GM18499 (cell line): ENCODE measurements around the gene L3MBTL1.

Experiments used
- ATAC-seq: cut with Tn5 transposase; IDR thresholded peaks from one replicate; pipeline ENCODE4 v1.9.1; 2021; ENCODE audit warnings: moderate number of reproducible peaks; ENCODE audit not compliant: insufficient read depth, unreplicated experiment

Gene L3MBTL1

GRCh38 chr20:43507150-43508080 is at the start of gene L3MBTL1:
L3MBTL1 (plus strand) TSS chr20:43507697; CDS start chr20:43513504, 5,807 bp downstream.
- no peak for ATAC-seq

GRCh38 chr20:43458422-43458924 is 49.0 kb upstream of the L3MBTL1 start:
- no peak for ATAC-seq

DNA sequence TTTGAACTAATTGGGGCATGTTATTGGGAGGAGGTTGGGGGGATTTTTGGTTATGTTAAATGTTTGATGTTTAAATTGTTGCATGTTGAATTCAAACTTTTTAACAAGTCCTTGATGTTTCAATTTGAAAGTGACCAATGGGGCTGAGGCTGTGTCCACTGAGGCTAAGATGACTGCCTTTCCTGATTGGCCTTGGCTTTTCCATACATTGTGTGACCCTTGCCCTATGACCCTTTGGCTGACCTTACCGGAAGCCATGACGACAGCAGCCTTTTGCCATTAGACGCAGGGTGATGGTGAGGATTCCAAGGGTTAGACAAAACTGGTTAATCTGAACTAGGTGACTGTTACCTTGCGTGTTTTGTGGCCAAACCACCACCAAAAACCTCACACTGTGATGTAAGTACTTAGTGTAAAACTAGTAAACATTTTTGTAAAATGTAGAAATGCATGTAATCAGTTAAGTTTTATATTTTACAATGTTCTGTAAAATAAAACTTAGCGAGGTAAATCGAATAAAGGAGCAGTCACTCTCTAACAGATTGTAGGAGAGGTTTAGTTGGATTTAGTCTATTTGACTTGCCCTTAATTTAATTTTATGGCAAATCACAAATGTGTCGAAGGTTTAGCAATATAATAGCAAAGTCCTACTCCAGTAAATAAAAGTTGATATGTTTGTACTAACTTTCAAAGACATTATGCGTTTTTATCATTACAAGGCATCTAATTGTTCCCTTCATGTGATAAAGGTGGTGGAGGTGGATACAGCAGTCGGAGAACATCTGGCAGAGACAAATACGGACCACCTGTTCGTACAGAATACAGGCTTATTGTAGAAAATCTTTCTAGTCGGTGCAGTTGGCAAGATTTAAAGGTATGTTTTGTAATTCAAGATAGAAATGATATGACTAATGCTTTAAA is 48.2 kb upstream of the L3MBTL1 start:
- no peak for ATAC-seq

- no peak for ATAC-seq
Observed at GRCh38 chr20:43460172-43460829, 47.2 kb upstream of the L3MBTL1 start.

- ATAC-seq: no peak
Observed at GRCh38 chr20:43460830-43461200, 46.7 kb upstream of the L3MBTL1 start.

GRCh38 chr20:43461894-43462659 is 45.4 kb upstream of the L3MBTL1 start:
- no peak for ATAC-seq

GRCh38 chr20:43462660-43463526 is 44.6 kb upstream of the L3MBTL1 start:
- ATAC-seq: no peak

DNA sequence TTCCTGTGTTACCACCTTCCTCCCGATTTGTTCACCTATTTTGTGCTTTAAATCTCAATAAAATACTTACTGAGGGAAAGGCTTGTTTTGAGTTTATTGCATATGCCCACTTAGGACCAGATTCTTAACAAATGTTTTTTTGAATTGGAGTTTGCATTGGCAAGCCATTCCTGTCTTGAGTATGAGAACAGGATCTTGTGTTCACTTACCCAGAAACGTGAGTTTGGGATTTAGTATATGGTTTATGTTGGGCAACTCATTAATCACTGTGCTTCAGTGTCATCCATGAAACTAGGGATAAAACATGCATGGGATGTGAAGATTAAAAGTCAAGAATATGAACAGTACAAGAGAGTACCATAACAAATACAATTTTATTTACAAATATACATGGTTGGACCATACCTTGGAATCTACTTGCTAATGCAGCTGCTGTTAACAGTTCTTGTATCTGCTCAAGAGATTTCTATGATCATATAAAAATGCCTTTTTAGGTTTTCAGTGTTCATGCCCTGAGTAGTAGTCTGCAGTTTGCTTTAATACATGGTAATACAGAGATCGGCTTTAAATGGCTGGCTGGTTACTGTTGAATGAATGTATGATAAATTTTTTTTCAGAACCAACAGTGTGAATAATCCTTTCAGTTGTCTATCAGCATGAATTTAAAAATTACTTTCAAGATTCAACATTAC is 43.8 kb upstream of the L3MBTL1 start:
- no peak for ATAC-seq

- ATAC-seq: no peak
Observed at GRCh38 chr20:43464219-43464790, 43.2 kb upstream of the L3MBTL1 start.

- no peak for ATAC-seq
Observed at GRCh38 chr20:43465625-43465943, 41.9 kb upstream of the L3MBTL1 start.

- no peak for ATAC-seq
Observed at GRCh38 chr20:43467589-43467988, 39.9 kb upstream of the L3MBTL1 start.

GRCh38 chr20:43472671-43473380 is 34.7 kb upstream of the L3MBTL1 start:
- no peak for ATAC-seq

GRCh38 chr20:43473381-43473704 is 34.2 kb upstream of the L3MBTL1 start:
- no peak for ATAC-seq

GRCh38 chr20:43477193-43477592 is 30.3 kb upstream of the L3MBTL1 start:
- no peak for ATAC-seq

DNA sequence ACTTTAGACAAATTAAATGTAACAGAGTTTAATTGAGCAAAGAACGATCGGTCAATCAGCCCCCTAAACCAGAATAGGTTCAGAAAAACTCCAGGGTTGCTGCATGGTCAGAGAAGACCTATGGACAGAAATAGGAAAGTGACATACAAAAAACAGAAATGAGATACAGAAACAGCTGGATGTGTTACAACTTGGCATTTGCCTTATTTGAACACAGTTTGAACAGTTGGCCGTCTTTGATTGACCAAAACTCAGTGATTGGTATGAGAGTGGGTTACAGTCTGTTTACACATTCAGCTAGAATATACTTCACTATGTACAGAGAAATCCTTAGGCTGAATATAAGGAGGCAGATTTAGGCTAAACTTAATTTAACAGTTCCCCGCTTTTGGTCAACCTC is 29.9 kb upstream of the L3MBTL1 start:
- no peak for ATAC-seq

DNA sequence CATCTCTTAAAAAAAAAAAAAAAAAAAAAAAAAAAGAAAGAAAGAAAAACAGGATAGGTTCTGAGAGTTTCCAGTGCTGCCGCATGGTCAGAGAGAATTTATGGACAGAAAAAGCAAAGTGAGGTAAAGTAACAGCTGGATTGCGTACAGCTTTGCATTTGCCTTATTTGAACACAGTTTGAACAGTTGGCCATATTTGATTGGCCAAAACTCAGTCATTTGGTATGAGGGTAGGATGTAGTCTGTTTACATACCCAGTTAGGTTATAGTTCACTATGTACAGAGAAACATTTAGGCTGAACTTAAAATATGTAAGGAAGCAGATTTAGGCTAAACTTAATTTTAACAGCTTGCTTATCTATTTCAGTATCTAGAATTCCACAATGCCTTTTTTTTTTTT is 17.5 kb upstream of the L3MBTL1 start:
- no peak for ATAC-seq

- ATAC-seq: peak; percentile 85
Observed at GRCh38 chr20:43492101-43492500, 15.4 kb upstream of the L3MBTL1 start.
